Natural killer cell (primary cell): ENCODE data around the gene XRCC4. TPM values are rescaled to one million over a fixed set of nuclear protein-coding genes. Genes with fewer than 3 reads are reported as not detected.

ENCODE experiments used
- ATAC-seq, 3 donors: fragments of 150-1000 bp in 2 of 3; fragments of 200-7000 bp in 1 of 3; cut with Tn5 transposase; 1 replicate in 1 of 3; 2 replicates in 2 of 3; pipeline ENCODE4 v1.10.0; 2021; ENCODE audit warnings: mild to moderate bottlenecking in 2 of 3, moderate library complexity in 2 of 3
- DNase-seq, 2 donors: peaks; one replicate each; pipeline versions ENCODE4 v3.0.0 to v3.0.0-alpha.2; 2013 to 2021; ENCODE audit warnings: mixed read lengths in 1 of 2
- H3K27ac ChIP-seq: one replicate; pipeline ENCODE4 v1.5.1; 2013; ENCODE audit warnings: mild to moderate bottlenecking, low read length
- H3K27me3 ChIP-seq: one replicate; pipeline ENCODE4 v1.6.1; 2013; ENCODE audit warnings: low read length; ENCODE audit not compliant: control insufficient read depth, insufficient read depth
- H3K36me3 ChIP-seq: one replicate; pipeline ENCODE4 v1.6.1; 2013; ENCODE audit warnings: low read length; ENCODE audit not compliant: control insufficient read depth, insufficient read depth
- H3K4me1 ChIP-seq: one replicate; pipeline ENCODE4 v1.6.1; 2013; ENCODE audit warnings: low read length; ENCODE audit not compliant: control insufficient read depth, insufficient read depth
- H3K4me3 ChIP-seq: one replicate; pipeline ENCODE4 v1.5.1; 2013; ENCODE audit warnings: low read length
- H3K9me3 ChIP-seq: one replicate; pipeline ENCODE4 v1.6.1; 2013; ENCODE audit warnings: low read length; ENCODE audit not compliant: control insufficient read depth, insufficient read depth
- H3K27ac Mint-ChIP-seq, 2 donors: one replicate each; pipeline ENCODE4 v1.8.0; 2022; ENCODE audit warnings: mild to moderate bottlenecking in 2 of 2, mixed read lengths in 2 of 2, moderate library complexity in 1 of 2
- H3K27me3 Mint-ChIP-seq, 2 donors: one replicate each; pipeline ENCODE4 v1.8.0; 2022; ENCODE audit warnings: low read depth in 2 of 2, mixed read lengths in 2 of 2
- H3K36me3 Mint-ChIP-seq: one replicate; pipeline ENCODE4 v1.8.0; 2022; ENCODE audit warnings: mixed read lengths
- H3K4me1 Mint-ChIP-seq, 2 donors: one replicate each; pipeline ENCODE4 v1.8.0; 2022; ENCODE audit warnings: mixed read lengths in 2 of 2
- H3K4me3 Mint-ChIP-seq: one replicate; pipeline ENCODE4 v1.8.0; 2022; ENCODE audit warnings: mild to moderate bottlenecking, moderate library complexity, mixed read lengths
- H3K9me3 Mint-ChIP-seq, 2 donors: one replicate each; pipeline ENCODE4 v1.8.0; 2022; ENCODE audit warnings: mixed read lengths in 2 of 2
- CTCF ChIP-seq: fragments of 200-600 bp; IDR thresholded peaks from one replicate; pipeline ENCODE4 v1.8.0; 2022; ENCODE audit warnings: antibody characterized with exemption
- WGBS: methylation state at CpG from one replicate; pipeline ENCODE4 v1.1.7; 2013; ENCODE audit warnings: missing lambda C conversion rate; ENCODE audit not compliant: insufficient coverage; 5-methylcytosine and 5-hydroxymethylcytosine counted together
- intact Hi-C: fragments of 100-400 bp; cut with micrococcal nuclease; formaldehyde crosslinking; loops from one replicate; pipeline ENCODE4 v1.14.2; 2022
- total RNA-seq, 4 donors: library from RNA; stranded (reverse); fragments of 120-200 nt in 1 of 4; gene quantifications; one replicate each; pipeline versions ENCODE4 v1.2.3 to v1.2.4, GENCODE V29; 2013 to 2022

The XRCC4 gene
- total RNA-seq, 3 donors from 2014 or later (not counting 1 experiment from before 2014, with no cell fraction given): 6.0 to 8.6 (median 7.0) TPM

GRCh38 chr5:83227611-83228010 lies 150.3 kb downstream of the XRCC4 start:
- H3K4me1 ChIP-seq: no peaks in the 10 kb centered on the region
- DNase-seq (no peak), ATAC-seq (no peak)
- H3K4me3 ChIP-seq: no peak overlapping the region
- Mint-ChIP-seq H3K27ac (no peak overlapping the region), H3K9me3 (peaks cover 0 to 3% of the 10 kb centered on the region in 2 donors), H3K4me3 (no peak overlapping the region), H3K4me1 (peaks cover 0 to 5% of the 10 kb centered on the region in 2 donors), H3K36me3 (no peaks in the 10 kb centered on the region), H3K27me3 (no peaks in the 10 kb centered on the region)
- WGBS: no CpG with 5 or more reads among the region's 2 CpGs
- intact Hi-C loops: no loop called here
- TF ChIP-seq CTCF: no peak
- no peaks in the 10 kb centered on the region for H3K27me3 ChIP-seq
- no peak overlapping the region for H3K27ac ChIP-seq
- H3K9me3 ChIP-seq: no peaks in the 10 kb centered on the region
- H3K36me3 ChIP-seq: no peaks in the 10 kb centered on the region

- no peak overlapping the region for H3K27ac ChIP-seq
Observed at GRCh38 chr5:83230511-83230910, 153.2 kb downstream of the XRCC4 start.

GRCh38 chr5:83244516-83244915 lies 167.2 kb downstream of the XRCC4 start:
- no peaks in the 10 kb centered on the region for H3K36me3 ChIP-seq
- no peaks in the 10 kb centered on the region for H3K9me3 Mint-ChIP-seq
- ATAC-seq: no peak
- H3K9me3 ChIP-seq: no peaks in the 10 kb centered on the region
- no peak for TF ChIP-seq CTCF
- no peak overlapping the region for H3K4me3 ChIP-seq
- intact Hi-C loops: no loop called here
- 93% methylated on average over 1 of the region's 1 CpG for WGBS
- no peaks in the 10 kb centered on the region for H3K27me3 Mint-ChIP-seq
- H3K4me1 ChIP-seq: no peaks in the 10 kb centered on the region
- H3K4me1 Mint-ChIP-seq: peaks cover 0 to 4% of the 10 kb centered on the region in 2 donors
- DNase-seq: no peak
- H3K27ac Mint-ChIP-seq: no peak overlapping the region
- no peaks in the 10 kb centered on the region for H3K27me3 ChIP-seq
- no peaks in the 10 kb centered on the region for H3K36me3 Mint-ChIP-seq
- H3K27ac ChIP-seq: no peak overlapping the region
- H3K4me3 Mint-ChIP-seq: no peak overlapping the region

More at GRCh38 chr5:83230511-83230910, 153.2 kb downstream of the XRCC4 start:
- H3K4me3 ChIP-seq: no peak overlapping the region
- intact Hi-C loops: no loop called here
- no peaks in the 10 kb centered on the region for H3K36me3 ChIP-seq
- no peak for DNase-seq
- no peak for TF ChIP-seq CTCF
- Mint-ChIP-seq H3K4me1 (no peaks in the 10 kb centered on the region), H3K27me3 (no peaks in the 10 kb centered on the region), H3K36me3 (no peaks in the 10 kb centered on the region), H3K9me3 (no peaks in the 10 kb centered on the region), H3K27ac (no peak overlapping the region), H3K4me3 (no peak overlapping the region)
- ATAC-seq: no peak
- no peaks in the 10 kb centered on the region for H3K4me1 ChIP-seq
- no peaks in the 10 kb centered on the region for H3K9me3 ChIP-seq
- H3K27me3 ChIP-seq: no peaks in the 10 kb centered on the region

GRCh38 chr5:83245037-83245436 lies 167.7 kb downstream of the XRCC4 start:
- Histone ChIP-seq H3K27ac (no peak overlapping the region), H3K9me3 (no peaks in the 10 kb centered on the region), H3K36me3 (no peaks in the 10 kb centered on the region), H3K27me3 (no peaks in the 10 kb centered on the region), H3K4me1 (no peaks in the 10 kb centered on the region), H3K4me3 (no peak overlapping the region)
- H3K36me3 Mint-ChIP-seq: no peaks in the 10 kb centered on the region
- DNase-seq: no peak
- H3K4me3 Mint-ChIP-seq: no peak overlapping the region
- no peak overlapping the region for H3K27ac Mint-ChIP-seq
- intact Hi-C loops: no loop called here
- H3K27me3 Mint-ChIP-seq: no peaks in the 10 kb centered on the region
- H3K4me1 Mint-ChIP-seq: peaks cover 0 to 4% of the 10 kb centered on the region in 2 donors
- WGBS: 71% methylated on average over 1 of the region's 3 CpGs
- no peaks in the 10 kb centered on the region for H3K9me3 Mint-ChIP-seq
- ATAC-seq: no peak
- no peak for TF ChIP-seq CTCF
